Measurements from ENCODE around the gene SLF2.

Gene SLF2

GRCh38 chr10:100896876-100897461, 15.8 kb upstream of the SLF2 start:
- Histone ChIP-seq H3K36me3 (ENCODE audit: control insufficient read depth, insufficient read depth, low read length) (no peaks in the 10 kb centered on the region), H3K4me3 (replicated peaks; ENCODE audit: low read depth, low read length) (no peak overlapping the region), H3K27me3 (replicated peaks; ENCODE audit: control insufficient read depth, insufficient read depth, low read length) (no peaks in the 10 kb centered on the region)
- DNase-seq (ENCODE audit: extremely low read depth, insufficient read length) = no peak
- TF ChIP-seq CTCF (IDR thresholded peaks at IDR 0.05; ENCODE audit: insufficient read depth, low read length, poor library complexity, severe bottlenecking) = no peak

- no peaks in the 10 kb centered on the region for H3K27me3 ChIP-seq (replicated peaks; ENCODE audit: control insufficient read depth, insufficient read depth, low read length)
- no peak overlapping the region for H3K4me3 ChIP-seq (replicated peaks; ENCODE audit: low read depth, low read length)
- no peak for TF ChIP-seq CTCF (IDR thresholded peaks at IDR 0.05; ENCODE audit: insufficient read depth, low read length, poor library complexity, severe bottlenecking)
- no peak for DNase-seq (ENCODE audit: extremely low read depth, insufficient read length)
- no peaks in the 10 kb centered on the region for H3K36me3 ChIP-seq (ENCODE audit: control insufficient read depth, insufficient read depth, low read length)
Measured at GRCh38 chr10:100897976-100898375, 14.8 kb upstream of the SLF2 start.

DNA sequence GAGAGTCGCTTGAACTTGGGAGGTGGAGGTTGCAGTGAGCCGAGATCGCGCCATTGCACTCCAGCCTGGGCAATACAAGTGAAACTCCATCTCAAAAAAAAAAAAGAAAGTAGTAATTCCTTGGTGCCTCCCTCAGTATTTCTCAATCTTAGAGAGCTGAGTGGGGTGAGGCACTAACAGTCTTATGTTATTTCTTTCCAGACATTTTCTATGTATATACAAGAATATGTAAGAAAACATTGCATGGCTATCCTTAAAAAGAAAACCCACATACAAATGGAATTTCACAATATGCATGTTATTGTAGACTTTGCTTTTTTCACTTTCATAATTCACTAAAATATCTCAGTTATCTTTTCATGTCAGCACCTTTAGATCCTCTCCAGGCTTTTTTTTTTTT, 13.6 kb upstream of the SLF2 start:
- Histone ChIP-seq H3K36me3 (ENCODE audit: control insufficient read depth, insufficient read depth, low read length) (no peaks in the 10 kb centered on the region), H3K27me3 (replicated peaks; ENCODE audit: control insufficient read depth, insufficient read depth, low read length) (no peaks in the 10 kb centered on the region), H3K4me3 (replicated peaks; ENCODE audit: low read depth, low read length) (no peak overlapping the region)
- DNase-seq (ENCODE audit: extremely low read depth, insufficient read length) = no peak
- TF ChIP-seq CTCF (IDR thresholded peaks at IDR 0.05; ENCODE audit: insufficient read depth, low read length, poor library complexity, severe bottlenecking) = no peak

DNA sequence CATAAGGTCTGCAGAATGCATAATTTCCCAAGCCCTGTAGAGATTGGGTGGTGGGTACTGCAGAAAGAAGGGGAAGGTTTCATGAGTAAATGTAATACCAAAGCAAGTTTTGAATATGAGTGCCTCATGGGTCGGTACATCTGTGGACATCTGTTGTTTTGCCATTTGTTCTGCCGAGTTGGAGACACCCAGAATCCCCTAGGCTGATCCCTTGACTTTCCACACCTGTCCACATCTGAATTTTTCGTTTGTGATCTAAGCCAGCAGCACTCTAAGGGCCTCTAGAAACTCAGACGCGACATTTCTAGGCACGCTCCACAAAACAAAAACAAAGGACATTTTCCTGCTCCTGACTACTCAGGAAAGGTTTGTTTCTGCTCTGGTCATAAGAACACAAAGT, 11.7 kb upstream of the SLF2 start:
- Histone ChIP-seq H3K4me3 (replicated peaks; ENCODE audit: low read depth, low read length) (no peak overlapping the region), H3K27me3 (replicated peaks; ENCODE audit: control insufficient read depth, insufficient read depth, low read length) (no peaks in the 10 kb centered on the region), H3K36me3 (ENCODE audit: control insufficient read depth, insufficient read depth, low read length) (no peaks in the 10 kb centered on the region)
- DNase-seq (ENCODE audit: extremely low read depth, insufficient read length) = no peak
- TF ChIP-seq CTCF (IDR thresholded peaks at IDR 0.05; ENCODE audit: insufficient read depth, low read length, poor library complexity, severe bottlenecking) = no peak

DNA sequence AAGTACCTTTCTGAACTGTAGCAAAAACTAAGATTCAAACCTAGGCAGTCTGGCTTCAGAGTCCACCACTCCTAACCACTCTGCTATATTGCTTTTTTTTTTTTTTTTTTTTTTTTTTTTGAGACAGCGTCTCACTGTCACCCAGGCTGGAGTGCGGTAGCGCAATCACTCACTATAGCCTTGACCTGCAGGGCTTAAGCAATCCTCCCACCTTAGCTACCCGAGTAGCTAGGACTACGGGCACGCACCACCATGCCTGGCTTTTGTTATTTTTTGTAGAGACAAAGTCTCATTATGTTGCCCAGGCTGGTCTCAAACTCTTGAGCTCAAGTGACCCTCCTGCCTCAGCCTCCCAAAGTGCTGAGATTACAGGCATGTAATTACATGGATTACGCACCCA, 10.1 kb upstream of the SLF2 start:
- no peak for DNase-seq (ENCODE audit: extremely low read depth, insufficient read length)
- no peak for TF ChIP-seq CTCF (IDR thresholded peaks at IDR 0.05; ENCODE audit: insufficient read depth, low read length, poor library complexity, severe bottlenecking)
- no peaks in the 10 kb centered on the region for H3K36me3 ChIP-seq (ENCODE audit: control insufficient read depth, insufficient read depth, low read length)
- no peak overlapping the region for H3K4me3 ChIP-seq (replicated peaks; ENCODE audit: low read depth, low read length)
- no peaks in the 10 kb centered on the region for H3K27me3 ChIP-seq (replicated peaks; ENCODE audit: control insufficient read depth, insufficient read depth, low read length)

DNA sequence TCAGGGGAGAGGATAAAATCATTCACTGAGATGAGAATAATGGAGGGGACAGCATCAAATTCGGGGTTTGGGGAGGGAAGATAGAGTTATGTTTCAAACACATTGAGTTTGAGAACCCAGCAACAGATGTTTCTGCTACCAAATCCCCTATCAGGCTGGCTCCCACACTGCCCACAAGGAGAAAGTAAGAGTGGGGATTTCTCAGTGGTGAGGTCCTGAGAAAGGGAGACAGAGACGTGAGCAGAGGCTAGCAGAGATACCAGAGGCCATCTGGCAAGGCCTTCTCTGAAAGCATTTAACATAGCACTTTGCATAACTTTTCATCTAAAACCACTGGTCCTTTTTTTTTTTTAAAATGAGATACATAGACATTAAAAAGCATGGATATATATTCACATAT, 7.8 kb upstream of the SLF2 start:
- DNase-seq (ENCODE audit: extremely low read depth, insufficient read length) = no peak
- H3K36me3 ChIP-seq (ENCODE audit: control insufficient read depth, insufficient read depth, low read length) = no peaks in the 10 kb centered on the region
- H3K27me3 ChIP-seq (replicated peaks; ENCODE audit: control insufficient read depth, insufficient read depth, low read length) = no peaks in the 10 kb centered on the region
- no peak overlapping the region for H3K4me3 ChIP-seq (replicated peaks; ENCODE audit: low read depth, low read length)
- TF ChIP-seq CTCF (IDR thresholded peaks at IDR 0.05; ENCODE audit: insufficient read depth, low read length, poor library complexity, severe bottlenecking) = no peak

Measured in GM06990 (cell line).